H1 (cell line): Measurements from ENCODE around the gene CREBBP. TPM values are rescaled to one million over a fixed set of nuclear protein-coding genes. Genes with fewer than 3 reads are reported as not detected.

Experiments used
- CTCF ChIP-seq, 3 experiments: IDR thresholded peaks; 1 replicate in 2 of 3; 2 replicates in 1 of 3; pipeline versions ENCODE4 v1.5.1 to v1.6.1; 2011; ENCODE audit warnings: low read length in 3 of 3, mild to moderate bottlenecking in 3 of 3, inconsistent platforms in 2 of 3, low read depth in 1 of 3, moderate library complexity in 1 of 3; ENCODE audit not compliant: insufficient read depth in 1 of 3; ENCODE audit errors: control extremely low read depth in 1 of 3
- JUND ChIP-seq: IDR thresholded peaks from 2 replicates; pipeline ENCODE4 v1.6.1; 2011; ENCODE audit warnings: mild to moderate bottlenecking, improper control_type of control experiment, low read length
- KDM1A ChIP-seq: fragments of 200-600, 300-600 bp; sonication (generic); IDR thresholded peaks from 2 replicates; pipeline ENCODE4 v1.7.1; 2016; ENCODE audit warnings: mild to moderate bottlenecking, low read length, borderline replicate concordance
- POLR2AphosphoS5 ChIP-seq: IDR thresholded peaks from 2 replicates; pipeline ENCODE4 v1.6.1; 2011; ENCODE audit warnings: low read depth, low read length
- SIN3A ChIP-seq, 2 experiments: IDR thresholded peaks in 1 of 2; conservative IDR thresholded peaks in 1 of 2; 2 replicates each; pipeline ENCODE4 v1.6.1; 2011 to 2012; ENCODE audit warnings: low read length in 2 of 2, improper control_type of control experiment in 1 of 2, low read depth in 1 of 2, mild to moderate bottlenecking in 1 of 2
- TAF7 ChIP-seq: optimal IDR thresholded peaks from 2 replicates; pipeline ENCODE3; 2011; ENCODE audit warnings: low read depth, mild to moderate bottlenecking, inconsistent platforms, low read length, moderate library complexity, borderline replicate concordance
- TEAD4 ChIP-seq: IDR thresholded peaks from 2 replicates; pipeline ENCODE4 v1.6.1; 2012; ENCODE audit warnings: low read depth, low read length, inconsistent platforms, mixed read lengths
- USF2 ChIP-seq: IDR thresholded peaks from 2 replicates; pipeline ENCODE4 v1.6.1; 2011; ENCODE audit warnings: low read length, improper control_type of control experiment
- polyA plus RNA-seq, 7 experiments: library from polyadenylated mRNA; depleted of rRNA in 3 of 7; stranded (reverse) in 5 of 7; unstranded in 2 of 7; fragments of >200 nt in 5 of 7; fragments of 200-250 nt in 2 of 7; gene quantifications; 1 replicate in 5 of 7; 2 replicates in 1 of 7; 4 replicates in 1 of 7; pipeline versions ENCODE4 v1.2.1 to v1.2.3, GENCODE V29; 2011 to 2013; ENCODE audit warnings: missing spikeins in 2 of 7, mixed read lengths in 2 of 7
- total RNA-seq: library from RNA; stranded (reverse); fragmentation: NEBNext Ultra II Directional; extraction: Animal tissue kit (Norgen Biotek cat#: 25700); gene quantifications from 2 replicates; pipeline ENCODE4 v1.2.1, GENCODE V29; 2021

CREBBP gene
- total and polyA plus RNA-seq, 2 of the 8 experiments (the other 6 are each of a cell fraction or from before 2014, with no cell fraction given) = 10.0 to 60.1 TPM

- TF ChIP-seq TAF7 (no peak), USF2 (no peak), CTCF (IDR thresholded peaks at IDR 0.05; ENCODE audit: control extremely low read depth in 1 of 3, insufficient read depth in 1 of 3, low read depth in 1 of 3, low read length in 3 of 3) (no peak), SIN3A (conservative IDR thresholded peaks at IDR 0.05 in 1 of 2, IDR thresholded peaks at IDR 0.05 in 1 of 2; ENCODE audit: low read depth in 1 of 2, low read length in 2 of 2) (no peak), KDM1A (no peak), JUND (no peak), TEAD4 (no peak), POLR2AphosphoS5 (no peak)
These were observed 40.9 kb downstream of the CREBBP start (continued) for GRCh38 chr16:3839402-3840184.
